Endothelial cell (in vitro differentiated cells): Measurements from ENCODE around the gene ELFN2. TPM values are rescaled to one million over a fixed set of nuclear protein-coding genes. Genes with fewer than 3 reads are reported as not detected.
A peak's percentile ranks its signal among the peaks of the same experiment; 100 is the strongest.

Source experiments
- DNase-seq: peaks from one replicate; pipeline ENCODE4 v3.0.0; 2021; ENCODE audit warnings: low spot score
- H3K27ac Mint-ChIP-seq: one replicate; pipeline ENCODE4 v1.8.0; 2021; ENCODE audit warnings: mixed read lengths, inconsistent platforms; ENCODE audit not compliant: unreplicated experiment
- H3K27me3 Mint-ChIP-seq: one replicate; pipeline ENCODE4 v1.8.0; 2021; ENCODE audit warnings: mild to moderate bottlenecking, moderate library complexity, mixed read lengths, inconsistent platforms; ENCODE audit not compliant: unreplicated experiment
- H3K36me3 Mint-ChIP-seq: one replicate; pipeline ENCODE4 v1.8.0; 2021; ENCODE audit warnings: mild to moderate bottlenecking, low read depth, mixed read lengths, inconsistent platforms; ENCODE audit not compliant: unreplicated experiment
- H3K4me1 Mint-ChIP-seq: one replicate; pipeline ENCODE4 v1.8.0; 2021; ENCODE audit warnings: mild to moderate bottlenecking, mixed read lengths, inconsistent platforms; ENCODE audit not compliant: unreplicated experiment
- H3K4me3 Mint-ChIP-seq: one replicate; pipeline ENCODE4 v1.8.0; 2021; ENCODE audit warnings: mild to moderate bottlenecking, mixed read lengths, inconsistent platforms; ENCODE audit not compliant: unreplicated experiment
- H3K9me3 Mint-ChIP-seq: one replicate; pipeline ENCODE4 v1.8.0; 2021; ENCODE audit warnings: mixed read lengths, inconsistent platforms; ENCODE audit not compliant: unreplicated experiment
- total RNA-seq: library from RNA; stranded (reverse); fragmentation: NEBNext Ultra II Directional; extraction: Animal tissue kit (Norgen Biotek cat#: 25700); gene quantifications from one replicate; pipeline ENCODE4 v1.2.1, GENCODE V29; 2021; ENCODE audit not compliant: unreplicated experiment
- TF ChIP-seq, protein P1 (sequence below): fragments of 200-600 bp; sonication (generic); IDR thresholded peaks from one replicate; pipeline ENCODE4 v1.5.0; 2021; ENCODE audit warnings: antibody characterized with exemption; ENCODE audit not compliant: unreplicated experiment

Gene ELFN2
- total RNA-seq, 1 donor from 2014 or later, result 1.2 TPM

DNA sequence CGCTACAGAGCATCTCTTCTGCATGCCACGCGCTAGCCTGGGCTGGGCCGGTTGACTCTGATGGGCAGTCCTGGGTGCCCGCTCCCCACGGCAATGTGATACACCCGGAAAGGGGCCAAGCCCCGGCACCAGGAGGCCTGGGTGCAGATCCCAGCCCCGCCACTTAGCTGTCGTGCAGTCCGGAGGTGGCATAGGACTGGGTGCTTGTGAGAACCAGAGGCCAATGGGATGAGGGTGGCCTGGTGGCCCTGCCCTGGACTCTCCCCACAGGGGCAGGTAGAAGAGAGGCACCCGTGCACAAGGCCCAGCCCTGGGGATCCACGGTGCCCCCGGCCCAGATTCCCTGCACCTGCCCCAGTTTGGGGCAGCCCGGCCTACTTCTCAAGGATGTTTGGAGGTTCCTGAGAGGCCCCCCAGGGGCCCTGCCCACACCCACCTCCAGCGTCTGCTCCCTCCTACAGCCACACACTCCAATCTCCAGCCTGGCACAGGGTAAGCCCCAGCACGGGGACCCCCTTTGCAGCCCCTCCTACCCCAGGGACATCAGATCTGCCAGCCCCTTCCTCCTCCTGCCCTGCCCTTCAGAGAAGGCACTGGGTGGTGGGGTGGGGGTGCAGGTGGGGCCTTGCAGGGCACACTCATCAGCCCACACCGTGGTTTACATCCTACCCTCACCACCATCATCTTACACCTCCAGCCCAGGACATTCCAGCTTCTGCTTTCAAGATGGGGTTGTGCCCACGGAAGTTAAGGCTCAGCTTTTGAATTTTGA is 78.0 kb downstream of the ELFN2 start:
- peaks cover 7% of the 10 kb centered on the region for H3K27me3 Mint-ChIP-seq
- no peak overlapping the region for H3K4me3 Mint-ChIP-seq
- TF ChIP-seq, protein P1, sequence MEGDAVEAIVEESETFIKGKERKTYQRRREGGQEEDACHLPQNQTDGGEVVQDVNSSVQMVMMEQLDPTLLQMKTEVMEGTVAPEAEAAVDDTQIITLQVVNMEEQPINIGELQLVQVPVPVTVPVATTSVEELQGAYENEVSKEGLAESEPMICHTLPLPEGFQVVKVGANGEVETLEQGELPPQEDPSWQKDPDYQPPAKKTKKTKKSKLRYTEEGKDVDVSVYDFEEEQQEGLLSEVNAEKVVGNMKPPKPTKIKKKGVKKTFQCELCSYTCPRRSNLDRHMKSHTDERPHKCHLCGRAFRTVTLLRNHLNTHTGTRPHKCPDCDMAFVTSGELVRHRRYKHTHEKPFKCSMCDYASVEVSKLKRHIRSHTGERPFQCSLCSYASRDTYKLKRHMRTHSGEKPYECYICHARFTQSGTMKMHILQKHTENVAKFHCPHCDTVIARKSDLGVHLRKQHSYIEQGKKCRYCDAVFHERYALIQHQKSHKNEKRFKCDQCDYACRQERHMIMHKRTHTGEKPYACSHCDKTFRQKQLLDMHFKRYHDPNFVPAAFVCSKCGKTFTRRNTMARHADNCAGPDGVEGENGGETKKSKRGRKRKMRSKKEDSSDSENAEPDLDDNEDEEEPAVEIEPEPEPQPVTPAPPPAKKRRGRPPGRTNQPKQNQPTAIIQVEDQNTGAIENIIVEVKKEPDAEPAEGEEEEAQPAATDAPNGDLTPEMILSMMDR, result no peak

DNA sequence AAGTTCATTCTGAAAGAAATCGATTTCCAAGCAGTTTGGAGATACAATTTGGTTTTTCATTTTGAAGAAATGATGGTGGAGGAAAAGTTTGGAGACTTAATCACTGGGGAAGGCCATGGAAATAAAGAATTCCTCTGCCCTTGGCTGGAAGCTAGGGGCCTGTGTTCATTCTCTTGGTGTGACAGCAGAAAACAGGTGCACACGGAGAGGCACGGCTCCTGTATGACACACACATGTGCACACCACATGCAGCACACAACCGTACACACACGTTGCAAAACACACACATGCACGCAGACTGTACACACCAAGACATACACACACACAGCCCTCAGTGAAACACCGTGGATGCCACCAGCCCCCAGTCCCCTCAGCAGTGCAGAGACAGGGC is 80.8 kb downstream of the ELFN2 start:
- TF ChIP-seq, protein P1, result no peak
- Mint-ChIP-seq H3K27me3 (peaks cover 4% of the 10 kb centered on the region), H3K27ac (no peak overlapping the region), H3K4me1 (peaks cover 9% of the 10 kb centered on the region), H3K9me3 (no peaks in the 10 kb centered on the region), H3K4me3 (no peak overlapping the region), H3K36me3 (no peaks in the 10 kb centered on the region)
- DNase-seq, result no peak

More for the DNA sequence above, 78.0 kb downstream of the ELFN2 start:
- Mint-ChIP-seq H3K27ac (peak overlapping the region; percentile 42), H3K4me1 (peaks cover 9% of the 10 kb centered on the region), H3K9me3 (no peaks in the 10 kb centered on the region), H3K36me3 (no peaks in the 10 kb centered on the region)
- no peak for DNase-seq

GRCh38 chr22:37345863-37346504 is 81.3 kb downstream of the ELFN2 start:
- TF ChIP-seq, protein P1, result no peak
- no peaks in the 10 kb centered on the region for H3K9me3 Mint-ChIP-seq
- H3K4me3 Mint-ChIP-seq, result no peak overlapping the region
- H3K36me3 Mint-ChIP-seq, result no peaks in the 10 kb centered on the region
- no peak overlapping the region for H3K27ac Mint-ChIP-seq
- H3K27me3 Mint-ChIP-seq, result peaks cover 4% of the 10 kb centered on the region
- DNase-seq, result no peak
- peaks cover 9% of the 10 kb centered on the region for H3K4me1 Mint-ChIP-seq

DNA sequence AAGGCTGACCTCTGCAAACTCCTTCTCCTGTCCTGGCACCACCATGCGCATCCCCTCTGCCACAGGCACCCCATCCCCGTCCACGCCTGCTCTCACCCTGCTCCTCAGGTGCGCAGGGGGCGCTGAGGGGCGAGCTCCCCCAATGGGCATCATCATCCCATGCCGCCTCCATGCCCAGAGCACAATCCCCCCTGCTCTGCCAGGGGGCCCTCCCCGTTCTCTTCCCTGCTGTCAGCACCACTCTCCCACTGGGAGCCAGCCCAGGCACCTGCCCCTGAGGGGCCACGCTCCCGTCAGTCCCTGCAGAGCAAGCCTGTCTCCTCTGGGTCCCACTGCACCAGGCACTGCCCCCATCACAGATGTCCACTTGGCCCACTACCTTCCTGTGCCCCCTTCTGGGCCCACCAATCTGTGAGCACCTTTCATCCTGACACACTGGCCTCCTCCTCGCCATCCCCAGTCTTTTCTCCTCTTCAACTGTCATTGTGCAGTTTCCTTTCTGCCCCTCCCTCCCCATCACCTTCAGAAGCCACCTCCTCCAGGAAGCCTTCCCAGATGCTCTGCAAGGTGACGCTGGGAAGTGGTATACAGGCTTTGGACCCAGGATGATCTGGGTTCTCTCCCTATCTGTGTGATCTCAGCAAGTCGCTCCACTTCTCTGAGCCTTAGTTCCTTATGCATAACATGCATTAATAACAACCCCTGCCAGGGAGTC is 82.4 kb downstream of the ELFN2 start:
- Mint-ChIP-seq H3K4me1 (peaks cover 9% of the 10 kb centered on the region), H3K36me3 (no peaks in the 10 kb centered on the region), H3K27me3 (peaks cover 4% of the 10 kb centered on the region), H3K4me3 (no peak overlapping the region), H3K9me3 (no peaks in the 10 kb centered on the region), H3K27ac (no peak overlapping the region)
- TF ChIP-seq, protein P1, result no peak
- DNase-seq, result no peak
